Hindlimb muscle (tissue), 1 donor: ENCODE results near the gene SSBP3. TPM values are rescaled to one million over a fixed set of nuclear protein-coding genes. Genes with fewer than 3 reads are reported as not detected.

Source experiments
- DNase-seq: peaks from one replicate; pipeline ENCODE4 v3.0.0-alpha.2; 2013
- polyA plus RNA-seq: library from polyadenylated mRNA; unstranded; fragments of 120-200 nt; gene quantifications from one replicate; pipeline ENCODE4 v1.2.1, GENCODE V29; 2013; ENCODE audit not compliant: insufficient read length

The SSBP3 gene
- polyA plus RNA-seq, 1 donor, result 67.2 TPM

DNA sequence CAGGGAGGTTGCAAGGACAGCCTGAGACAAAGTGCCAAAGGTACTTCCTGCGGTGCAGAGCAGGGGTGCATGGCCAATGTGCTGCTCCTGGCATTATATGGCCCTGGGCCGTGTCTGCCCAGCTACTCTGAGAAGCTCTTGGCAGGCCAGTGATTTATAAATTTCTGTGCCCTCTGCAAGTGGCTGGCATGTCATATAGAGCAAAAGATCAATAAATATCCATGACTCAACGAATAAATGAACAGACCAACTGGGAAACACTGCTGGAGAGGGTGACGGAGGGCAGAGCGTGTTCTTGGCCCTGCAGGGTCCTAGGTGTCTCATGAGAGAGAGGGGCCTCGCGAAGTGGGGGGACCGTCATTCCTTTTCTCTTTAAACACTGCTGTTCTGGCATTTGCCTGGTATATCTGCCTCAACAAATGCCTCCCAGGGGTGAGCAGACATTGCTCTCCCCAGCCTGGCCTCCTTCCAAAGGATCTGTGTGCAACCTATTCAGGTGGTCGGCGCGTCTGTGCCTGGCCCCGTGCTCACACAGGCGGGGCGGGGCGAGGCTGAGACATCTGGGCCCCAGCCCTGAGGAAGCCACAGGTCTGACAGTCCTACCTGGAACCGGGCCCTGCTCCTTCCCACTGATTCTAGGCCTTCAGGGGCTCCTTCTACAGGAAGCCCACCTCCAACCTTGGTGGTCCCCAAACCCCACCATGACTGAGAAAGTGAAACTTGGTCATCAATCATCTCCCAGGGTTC, 123.9 kb downstream of the SSBP3 start:
- no peak for DNase-seq

DNA sequence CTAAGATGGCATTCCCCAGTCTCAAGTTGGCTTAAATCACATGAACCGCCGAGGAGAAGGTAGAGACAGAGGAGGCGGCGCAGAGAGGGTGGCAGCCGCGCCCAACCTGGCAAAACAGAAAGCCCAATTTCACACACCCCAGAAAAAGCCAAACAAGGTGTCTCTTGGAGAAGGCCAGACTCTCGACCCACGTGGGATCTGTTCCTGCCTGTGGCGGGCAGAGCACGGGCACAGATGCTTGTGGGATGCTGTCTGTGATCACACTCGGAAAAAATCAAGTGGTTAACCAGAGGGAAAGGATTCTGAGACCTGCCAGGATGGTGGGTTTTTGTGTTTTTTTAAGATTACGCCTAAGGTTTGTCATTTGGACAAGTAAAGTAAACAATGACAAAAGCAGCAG, 125.5 kb downstream of the SSBP3 start:
- no peak for DNase-seq

DNA sequence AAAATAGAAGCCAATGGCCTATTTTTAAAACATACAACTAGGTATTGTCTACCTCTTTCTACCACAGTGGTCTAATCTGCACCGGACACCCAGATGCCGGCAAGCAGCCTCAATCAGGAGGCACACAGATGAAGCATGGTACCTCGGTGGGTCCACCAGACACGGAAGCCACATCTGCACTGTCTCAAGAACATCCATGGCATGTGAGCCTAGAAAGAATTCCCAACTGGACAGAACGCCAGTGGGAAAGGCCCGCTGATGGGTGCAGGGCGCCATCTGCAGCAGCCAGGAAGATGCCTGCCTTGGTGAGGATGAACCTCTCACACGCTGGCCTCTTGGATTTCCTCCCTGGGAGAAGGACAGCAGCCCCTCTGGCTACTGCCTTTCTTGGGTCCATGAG, 126.7 kb downstream of the SSBP3 start:
- DNase-seq, result no peak

DNA sequence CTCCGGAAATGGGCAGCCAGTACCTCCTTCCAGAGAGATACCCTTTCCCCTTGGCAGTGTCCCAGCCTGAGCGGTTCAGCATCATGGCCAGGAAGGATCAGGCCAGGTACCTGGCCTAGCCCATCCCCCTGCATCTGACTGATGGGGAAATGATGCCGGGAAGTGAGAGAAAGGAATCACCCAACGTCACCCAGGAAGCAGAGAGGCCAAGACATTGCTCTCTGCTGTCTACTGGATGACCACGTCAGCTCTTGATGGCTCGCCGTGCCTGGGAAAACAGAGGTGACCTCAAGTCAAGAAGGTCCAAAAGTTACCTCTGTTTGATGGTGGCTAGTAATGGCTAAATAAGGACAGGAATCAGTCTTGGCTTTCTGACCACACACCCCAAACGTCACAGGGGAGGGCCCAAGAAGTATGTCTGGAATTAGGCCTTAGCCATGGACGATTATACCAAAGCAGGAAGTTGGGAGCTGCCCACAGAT, 127.2 kb downstream of the SSBP3 start:
- no peak for DNase-seq

DNA sequence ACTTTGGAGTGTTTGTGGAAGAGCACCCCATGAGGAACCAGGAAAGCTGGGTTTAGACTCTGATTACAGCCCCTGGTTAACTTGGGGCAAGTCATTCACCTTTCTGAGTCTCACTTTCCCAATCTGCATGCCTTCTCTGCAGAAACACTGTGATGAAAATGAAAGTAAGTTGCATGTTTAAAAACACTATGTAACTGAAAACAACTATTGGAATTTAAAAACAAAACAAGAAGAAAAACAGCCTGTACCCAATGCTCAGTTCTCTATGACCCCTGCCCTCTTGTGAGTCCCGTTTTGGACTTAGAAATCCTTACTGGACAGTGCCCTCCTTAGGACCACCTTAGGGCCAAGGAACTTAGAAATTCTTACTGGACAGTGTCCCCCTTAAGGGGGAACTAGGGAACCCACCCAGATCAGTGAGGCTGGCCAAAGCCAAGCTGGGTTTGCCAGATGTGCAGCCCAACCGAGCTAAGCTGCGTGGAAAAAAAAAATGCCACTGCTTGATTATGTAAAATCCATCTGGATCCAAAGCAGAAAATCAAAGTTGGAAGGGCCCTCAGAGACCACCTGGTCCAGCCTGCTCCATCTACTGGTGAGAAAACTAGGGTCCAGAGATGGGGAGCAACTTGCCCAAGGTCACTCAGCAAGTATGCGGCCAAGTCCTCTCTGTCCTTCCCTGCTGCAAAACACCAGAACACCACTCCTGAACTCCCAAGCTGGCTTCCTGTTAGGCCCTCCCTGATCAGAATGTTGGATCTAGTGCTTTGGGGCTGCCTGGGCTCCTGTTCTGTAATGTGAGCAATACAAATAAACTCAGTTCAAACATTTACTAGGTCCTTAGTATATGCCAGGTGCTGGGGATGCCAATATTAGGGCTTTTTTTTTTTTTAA, 128.5 kb downstream of the SSBP3 start:
- peak; percentile 51 for DNase-seq

DNA sequence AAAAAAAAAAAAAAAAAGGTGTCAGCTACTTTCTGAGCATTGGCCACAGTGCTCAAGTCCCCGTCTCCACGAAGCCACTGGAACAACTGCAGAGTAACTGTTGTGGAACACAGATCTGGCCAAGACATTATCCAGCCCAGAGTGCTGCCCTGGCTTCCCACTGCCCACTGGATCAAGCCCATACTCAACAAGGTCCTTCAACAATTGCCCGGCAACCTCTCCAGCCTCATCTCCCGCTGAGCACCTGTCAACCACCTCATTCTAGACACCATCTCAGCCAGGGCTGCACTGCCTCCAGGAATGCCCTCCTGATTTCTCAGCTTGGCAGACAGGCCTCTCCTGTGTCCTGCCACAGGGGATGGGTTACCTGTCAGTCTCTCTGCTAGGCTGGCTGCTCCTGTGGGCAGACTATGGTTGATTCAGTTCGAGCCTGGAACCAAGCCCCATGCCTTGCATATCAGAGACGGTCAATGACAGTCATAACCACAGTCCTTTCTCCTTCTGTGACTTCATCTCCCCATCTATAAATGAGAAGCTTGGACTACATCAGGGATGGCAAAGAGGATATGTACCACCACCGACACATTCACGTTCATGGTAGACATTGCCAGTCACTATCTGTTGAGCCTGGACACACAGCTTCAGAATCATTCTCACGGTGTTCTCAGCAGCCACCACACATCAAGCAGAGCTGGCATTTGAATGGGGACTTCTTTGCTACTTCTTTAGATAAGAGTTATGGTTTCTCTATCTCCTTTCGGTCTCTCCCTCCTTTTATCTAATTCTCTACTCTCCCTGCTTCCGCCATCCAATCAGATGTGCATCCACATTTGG, 129.4 kb downstream of the SSBP3 start:
- no peak for DNase-seq

DNA sequence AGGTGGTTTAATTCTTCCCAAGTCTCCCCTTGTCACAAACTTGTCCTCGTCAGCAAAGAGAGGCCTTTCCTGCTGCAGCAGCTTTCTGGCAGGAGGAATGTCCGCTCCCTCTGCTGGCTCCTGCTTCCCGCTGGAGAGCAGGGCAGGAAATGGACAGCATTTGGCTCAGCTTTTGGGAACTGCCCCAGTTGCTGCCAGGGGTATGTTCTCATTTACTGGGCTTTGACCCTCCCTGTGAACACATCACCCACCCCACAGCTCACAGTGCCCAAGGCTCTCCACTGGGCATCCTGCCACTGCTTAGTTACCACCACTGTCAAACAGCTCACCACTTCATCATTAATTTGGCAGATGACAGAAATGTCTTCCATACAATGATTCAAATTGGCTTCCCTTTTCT, 130.8 kb downstream of the SSBP3 start:
- DNase-seq, result peak; percentile 74

DNA sequence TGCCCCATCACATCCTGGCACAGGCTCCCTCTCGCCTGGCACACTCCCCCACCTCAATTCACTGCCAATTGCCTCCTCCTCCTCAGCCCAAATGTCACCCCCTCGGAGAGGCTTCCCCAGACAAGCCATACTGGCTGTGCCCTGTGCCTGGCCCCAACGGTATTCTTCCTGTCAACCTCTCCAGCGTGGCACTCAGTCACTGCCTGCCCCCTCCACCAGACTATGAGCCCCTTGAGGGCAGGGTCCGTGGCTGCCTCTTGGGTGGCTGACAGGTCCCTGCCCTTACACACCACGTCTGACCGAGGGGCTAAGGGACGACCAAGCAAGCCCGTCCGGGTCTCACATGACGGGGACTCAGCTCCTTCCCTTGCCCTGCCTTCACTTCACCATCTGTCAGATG, 131.3 kb downstream of the SSBP3 start:
- no peak for DNase-seq

DNA sequence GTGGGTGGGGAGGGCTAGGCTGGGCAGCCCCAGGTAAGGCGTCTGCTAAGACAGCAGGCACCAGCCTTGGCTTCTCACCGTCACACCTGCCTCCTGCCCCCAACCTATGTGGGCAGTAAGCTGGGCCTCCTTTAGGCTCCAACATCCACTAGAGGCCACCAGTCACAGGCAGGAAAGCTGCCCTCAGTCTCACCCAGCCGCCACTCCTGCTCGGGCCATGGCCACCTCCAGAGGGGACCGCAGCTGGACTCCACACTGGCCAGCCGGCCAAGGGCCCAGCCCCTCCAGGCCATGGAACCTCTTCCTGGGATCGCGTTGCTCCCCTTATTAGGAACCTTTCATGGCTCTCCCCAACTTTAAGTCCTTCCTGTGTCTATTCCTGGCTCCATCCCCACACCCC, 131.7 kb downstream of the SSBP3 start:
- DNase-seq, result no peak

DNA sequence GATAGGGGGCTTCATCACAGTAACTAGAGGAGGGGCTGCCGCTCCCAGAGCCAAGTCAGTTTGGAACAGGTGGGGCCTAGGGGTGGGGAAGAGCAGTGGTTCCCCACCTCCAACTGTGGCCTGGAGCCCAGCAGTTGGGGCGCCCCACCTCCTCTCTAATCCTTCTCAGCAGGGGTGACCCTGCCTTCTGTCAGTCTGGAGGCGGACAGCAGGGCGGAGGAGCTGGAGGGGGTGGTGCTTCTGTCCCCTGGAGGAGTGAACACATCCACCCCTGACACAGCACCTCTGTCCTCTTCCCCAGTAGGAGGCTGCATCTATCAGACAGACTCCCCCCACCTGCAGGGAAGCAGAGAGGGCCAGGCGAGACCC, 132.4 kb downstream of the SSBP3 start:
- no peak for DNase-seq

DNA sequence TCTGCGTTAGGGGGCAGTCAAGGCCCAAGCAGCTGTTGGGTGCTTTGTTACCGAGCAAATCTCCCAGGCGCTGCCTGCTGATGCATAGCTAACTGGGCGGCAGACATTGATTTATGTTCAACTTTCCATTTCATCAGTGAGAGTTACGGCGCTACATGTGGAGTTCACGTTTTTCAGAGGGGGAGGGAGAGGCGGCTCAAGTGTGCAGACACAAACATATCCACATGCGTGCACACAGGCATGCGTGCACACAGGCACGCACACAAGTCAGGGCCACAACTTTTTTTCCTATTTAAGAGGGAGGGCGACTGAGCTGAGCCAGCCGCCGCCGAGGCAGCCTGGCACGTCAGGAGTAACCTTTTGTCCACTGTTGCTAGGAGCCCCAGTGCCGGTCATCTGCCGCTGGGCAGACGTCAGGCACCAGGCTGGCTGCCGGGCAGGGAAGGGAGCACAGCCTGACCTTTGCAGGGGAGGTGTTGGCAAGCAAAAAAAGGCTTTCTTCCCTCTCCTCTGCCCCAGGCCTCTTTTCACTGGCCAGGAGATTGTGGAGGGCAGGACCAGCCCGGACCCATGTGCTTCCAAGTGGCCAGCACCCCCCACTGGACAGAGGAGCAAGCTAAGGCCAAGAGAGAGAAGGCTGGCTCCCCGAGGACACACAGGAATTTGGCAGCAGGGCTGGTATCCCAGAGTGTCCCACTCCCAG, 133.0 kb downstream of the SSBP3 start:
- DNase-seq, result peak; percentile 88

DNA sequence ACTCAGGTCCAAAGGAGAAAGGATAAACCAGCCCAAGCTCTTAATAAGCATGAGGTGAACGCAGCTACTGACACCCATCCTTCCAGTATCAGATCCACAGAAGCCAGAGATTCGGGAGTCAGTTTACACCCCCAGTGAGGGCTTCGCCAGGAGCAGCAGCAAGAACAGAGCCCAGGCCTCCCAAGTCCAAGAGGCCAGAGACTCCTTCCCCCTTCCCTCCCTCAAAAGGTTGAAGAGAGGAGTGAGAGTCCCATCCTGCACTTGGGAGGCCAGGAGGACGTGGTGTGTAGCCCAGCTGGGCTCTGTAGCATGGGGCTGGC, 133.5 kb downstream of the SSBP3 start:
- DNase-seq, result no peak

DNA sequence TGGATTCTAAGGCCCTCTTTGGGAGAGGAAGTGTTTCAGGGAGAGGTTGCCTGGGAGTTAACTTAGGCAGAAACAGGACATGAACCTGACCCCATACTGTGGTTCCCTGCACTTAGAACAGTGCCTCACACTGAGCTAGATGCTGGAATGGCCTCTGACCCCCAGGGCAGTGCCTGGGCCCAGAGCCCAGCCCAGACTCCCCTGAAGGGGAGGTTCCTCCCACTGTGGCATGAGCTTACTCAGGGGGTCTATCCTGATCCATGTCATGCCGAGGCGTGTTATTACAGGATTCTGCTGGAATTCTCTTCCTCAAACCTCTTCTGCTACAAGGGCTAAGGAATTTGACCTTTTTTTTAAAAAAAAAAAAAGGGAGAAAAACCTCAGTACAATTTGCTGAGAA, 134.1 kb downstream of the SSBP3 start:
- DNase-seq, result no peak

DNA sequence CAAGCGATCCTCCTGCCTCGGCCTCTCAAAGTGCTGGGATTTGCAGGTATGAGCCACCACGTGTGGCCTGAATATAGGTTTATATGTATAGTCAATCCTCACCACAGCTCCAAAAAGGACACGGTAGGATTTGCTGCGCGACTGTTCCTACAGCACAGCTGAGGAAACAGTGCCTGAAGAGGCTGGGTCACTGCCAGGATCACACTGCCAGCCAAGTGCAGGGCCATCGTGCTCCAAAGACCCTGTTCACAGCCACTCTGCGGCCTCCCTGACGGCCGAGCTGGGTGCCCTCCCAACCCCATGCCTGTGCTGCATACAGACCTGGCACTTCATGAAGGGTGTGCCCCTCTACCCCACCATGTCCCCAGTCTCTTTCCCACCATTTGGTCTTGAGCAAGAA, 134.9 kb downstream of the SSBP3 start:
- DNase-seq, result no peak

DNA sequence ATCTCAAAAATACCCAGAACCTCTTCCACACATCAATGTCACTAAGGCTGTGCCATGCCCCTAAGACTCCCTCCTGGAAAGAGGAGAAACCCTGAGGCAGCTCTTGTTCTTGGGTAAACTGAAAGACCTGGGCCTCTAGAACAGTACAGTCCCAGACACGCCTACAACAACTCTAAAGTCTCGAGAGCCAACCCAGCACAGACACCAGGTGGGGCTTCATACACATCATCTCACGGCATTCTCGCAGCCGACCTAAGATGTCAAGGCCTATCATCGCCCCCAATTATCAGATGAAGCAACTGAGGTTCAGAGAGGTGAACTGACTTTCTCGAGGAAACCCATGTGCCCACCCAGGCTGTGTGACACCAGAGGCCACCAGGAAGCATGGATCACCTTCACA, 135.7 kb downstream of the SSBP3 start:
- no peak for DNase-seq

DNA sequence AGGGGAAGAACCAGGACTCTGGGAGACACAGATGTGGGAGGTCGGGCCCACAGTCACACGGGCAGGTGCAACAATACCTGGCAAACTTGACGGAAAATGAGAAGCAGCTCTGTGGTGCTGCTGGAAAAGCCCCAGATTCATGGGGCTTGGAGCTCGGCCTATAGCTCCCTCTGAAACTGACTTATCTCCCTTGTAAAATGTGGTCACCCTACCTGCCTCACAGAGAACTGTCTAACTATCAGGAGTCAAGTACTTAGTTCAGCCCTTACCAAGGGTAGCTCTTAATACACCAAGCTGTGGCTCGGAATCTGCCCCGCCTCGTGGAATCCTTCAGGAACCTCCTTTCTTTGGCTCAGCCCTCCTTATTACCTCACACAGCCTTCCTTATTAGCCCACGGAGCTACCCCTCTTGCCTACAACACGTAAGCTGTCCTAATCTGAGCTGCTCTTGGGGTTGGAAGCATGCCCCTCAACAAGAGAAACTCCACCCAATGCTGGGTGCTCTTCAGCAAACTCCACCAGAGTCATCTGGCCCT, 137.4 kb downstream of the SSBP3 start:
- no peak for DNase-seq

DNA sequence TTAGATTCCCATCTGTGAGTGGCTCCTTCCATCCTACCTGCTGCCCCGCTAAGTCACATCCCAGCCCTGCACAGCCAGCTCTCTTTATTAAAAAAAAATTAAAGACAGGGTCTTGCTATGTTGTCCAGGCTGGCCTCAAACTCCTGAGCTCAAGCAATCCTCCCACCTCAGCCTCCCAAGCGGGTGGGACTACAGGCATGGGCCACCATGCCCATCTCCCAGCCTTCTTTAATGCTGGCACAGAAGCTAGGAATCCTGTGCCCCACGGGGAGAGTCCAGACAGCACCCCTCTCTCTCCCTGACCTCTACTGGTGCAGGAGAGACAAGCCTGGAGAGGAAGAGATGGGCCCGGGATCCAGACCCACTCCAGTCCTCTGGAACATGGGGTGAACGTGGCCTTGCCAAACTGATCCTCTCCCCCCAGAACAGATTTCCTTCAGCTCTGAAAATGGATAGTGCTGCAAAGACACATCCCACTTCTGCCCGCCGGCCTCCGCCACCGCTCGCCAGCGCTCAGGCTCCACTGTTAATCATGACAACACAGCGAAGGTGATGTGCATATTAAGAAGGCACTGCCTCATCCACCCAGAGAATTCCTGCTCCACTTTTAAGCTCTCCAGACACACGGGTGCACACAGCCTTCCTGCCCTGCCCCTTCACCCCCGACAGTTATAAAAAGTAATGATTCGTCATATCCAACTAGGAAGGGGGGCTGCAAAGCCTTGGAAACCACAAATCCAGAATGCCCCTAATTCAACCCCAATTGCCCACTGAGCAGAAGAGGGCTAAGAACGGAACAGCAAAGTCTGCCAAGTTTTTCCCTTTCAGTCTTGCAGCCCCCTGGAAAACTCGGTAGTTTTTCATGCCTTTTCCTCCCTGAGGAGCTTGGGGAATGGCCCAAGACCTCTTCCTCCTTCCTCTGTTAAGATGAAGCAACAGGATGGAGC, 138.1 kb downstream of the SSBP3 start:
- no peak for DNase-seq

DNA sequence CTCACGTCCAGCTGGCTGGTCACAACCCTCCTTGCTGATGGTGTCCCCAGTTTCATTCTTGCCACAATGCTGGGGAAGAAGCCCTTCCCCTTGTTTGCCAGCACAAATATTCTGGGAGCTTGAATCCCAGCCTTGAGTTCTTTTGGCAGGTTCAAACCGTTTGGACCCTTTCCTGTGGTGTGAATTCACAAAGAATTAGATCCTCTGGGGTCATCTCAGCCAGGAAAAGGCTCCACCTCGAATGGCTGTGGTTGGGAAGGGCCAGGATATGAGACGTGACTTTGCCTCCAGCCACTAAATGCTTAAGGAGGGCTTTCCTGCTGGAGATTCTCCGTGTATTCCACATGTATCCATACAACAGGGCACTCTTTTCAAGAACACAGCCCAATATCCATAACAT, 139.3 kb downstream of the SSBP3 start:
- no peak for DNase-seq

DNA sequence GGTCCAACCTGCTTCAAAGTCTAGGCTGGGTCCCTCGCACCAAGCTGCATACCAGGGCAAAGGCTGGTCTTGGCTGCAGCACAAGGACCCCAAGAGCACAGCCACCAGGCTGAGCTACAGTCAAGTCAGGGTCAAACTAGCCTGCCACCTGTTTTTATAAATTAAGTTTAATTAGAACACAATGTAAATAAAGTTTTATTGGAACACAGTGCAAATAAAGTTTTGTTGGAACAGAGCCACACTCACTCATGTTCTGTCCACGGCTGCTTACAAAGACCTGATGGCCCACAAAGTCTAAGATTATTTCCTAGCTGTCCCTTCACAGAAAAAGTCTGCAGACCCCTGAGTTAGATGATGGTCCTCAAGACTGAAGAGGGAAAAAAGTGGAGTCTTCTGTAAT, 140.0 kb downstream of the SSBP3 start:
- no peak for DNase-seq

DNA sequence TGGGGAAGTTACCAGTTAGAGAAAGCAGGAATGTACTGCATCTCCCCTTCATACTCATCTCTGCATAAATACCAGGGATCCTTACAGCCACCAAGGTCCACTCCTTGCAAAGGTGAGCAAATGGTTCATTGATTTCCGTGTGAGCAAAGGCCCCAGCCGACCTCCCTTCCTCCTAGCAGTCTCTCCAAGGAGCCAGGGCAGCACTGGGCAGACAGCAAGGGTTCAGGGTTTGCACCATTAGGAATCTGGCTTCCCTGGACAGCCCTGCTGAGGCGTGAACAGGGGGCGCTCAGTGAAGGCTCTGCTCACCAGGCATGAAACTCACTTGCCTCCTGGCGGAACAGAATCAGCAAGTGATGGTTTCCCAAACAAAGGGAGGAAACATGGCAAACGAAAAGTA, 140.5 kb downstream of the SSBP3 start:
- no peak for DNase-seq

DNA sequence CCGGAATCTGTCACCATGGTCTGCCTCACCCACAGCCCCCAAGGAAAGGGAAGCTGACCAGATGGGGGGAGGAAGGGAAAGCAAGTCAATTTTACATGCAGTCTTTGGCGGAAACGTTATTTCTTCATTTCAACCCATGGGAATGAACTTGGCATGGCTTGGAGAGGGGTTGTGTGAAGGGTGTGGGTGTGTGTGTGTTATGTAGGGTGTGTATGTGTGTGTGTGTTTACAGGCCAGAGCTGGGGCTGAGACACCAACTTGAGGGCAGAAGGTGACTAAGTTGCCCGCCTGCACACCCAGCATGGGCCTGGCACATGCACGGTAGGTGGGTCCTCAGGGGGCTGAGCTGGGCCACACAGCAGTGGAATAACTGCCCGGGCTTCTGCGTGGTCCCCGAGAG, 141.1 kb downstream of the SSBP3 start:
- DNase-seq, result no peak
